Ovary (tissue), 3 donors: ENCODE results near the gene SPAG9.
"Not testable (repeated sequence)": the region's sequence is repeated elsewhere in the genome, so short reads cannot be mapped to it uniquely, and the experiment has no call there.

Experiments used
- CTCF ChIP-seq, 3 donors: fragments of 450-650 bp in 2 of 3; fragments of 200-600 bp in 1 of 3; IDR thresholded peaks; one replicate each; pipeline versions ENCODE4 v1.5.1 to v1.8.0; 2016 to 2022; ENCODE audit warnings: antibody characterized with exemption in 3 of 3, mild to moderate bottlenecking in 1 of 3
- POLR2A ChIP-seq: fragments of 450-650 bp; IDR thresholded peaks from one replicate; pipeline ENCODE4 v1.6.1; 2017; ENCODE audit warnings: antibody characterized with exemption, mild to moderate bottlenecking, moderate library complexity
- donor health status: DM: no; HTN: no; CAD: no.

- TF ChIP-seq POLR2A; CTCF (IDR thresholded peaks at IDR 0.05): not testable (repeated sequence)
Observed at GRCh38 chr17:51088868-51089267, 31.8 kb downstream of the SPAG9 start.
